Measurements from ENCODE around the gene NSDHL. TPM values are rescaled to one million over a fixed set of nuclear protein-coding genes. Genes with fewer than 3 reads are reported as not detected.
"Not testable (repeated sequence)": the region's sequence is repeated elsewhere in the genome, so short reads cannot be mapped to it uniquely, and the experiment has no call there.

The NSDHL gene
- total and polyA plus RNA-seq, 4 donors: 8.1 to 10.1 (median 9.7) TPM

GRCh38 chrX:152901816-152902501 lies 71.1 kb downstream of the NSDHL start:
- Histone ChIP-seq H3K9me3 (ENCODE audit: control insufficient read depth, low read length) (no peaks in the 10 kb centered on the region), H3K4me1 (ENCODE audit: control insufficient read depth in 1 of 2, insufficient read depth in 2 of 2, low read length in 2 of 2) (no peaks in the 10 kb centered on the region), H3K36me3 (ENCODE audit: control insufficient read depth in 1 of 2, insufficient read depth in 2 of 2, low read length in 1 of 2) (no peaks in the 10 kb centered on the region), H3K4me3 (ENCODE audit: low read length in 2 of 2) (no peak overlapping the region), H3K27me3 (ENCODE audit: control insufficient read depth in 1 of 2, insufficient read depth in 2 of 2, low read length in 1 of 2) (no peaks in the 10 kb centered on the region), H3K27ac (ENCODE audit: low read depth in 1 of 2, low read length in 2 of 2) (peak overlapping the region in 1 of 2 donors; percentile 69)
- ATAC-seq (ENCODE audit: low FRiP score) (no peak), DNase-seq (peak in 1 of 2 donors; percentile 75)
- intact Hi-C loops (cut with DNase I): no loop called here
- 16 to 35% methylated on average over 15 of the region's 15 CpGs for WGBS, 2 donors

- 13 to 51% methylated on average over 4 of the region's 4 CpGs for WGBS, 2 donors
- no peaks in the 10 kb centered on the region for H3K27me3 ChIP-seq (ENCODE audit: control insufficient read depth in 1 of 2, insufficient read depth in 2 of 2, low read length in 1 of 2)
- no peaks in the 10 kb centered on the region for H3K36me3 ChIP-seq (ENCODE audit: control insufficient read depth in 1 of 2, insufficient read depth in 2 of 2, low read length in 1 of 2)
- DNase-seq (peak in 1 of 2 donors; percentile 67), ATAC-seq (ENCODE audit: low FRiP score) (no peak)
- H3K4me1 ChIP-seq (ENCODE audit: control insufficient read depth in 1 of 2, insufficient read depth in 2 of 2, low read length in 2 of 2): no peaks in the 10 kb centered on the region
- H3K27ac ChIP-seq (ENCODE audit: low read depth in 1 of 2, low read length in 2 of 2): peak overlapping the region in 1 of 2 donors; percentile 21
- H3K4me3 ChIP-seq (ENCODE audit: low read length in 2 of 2): no peak overlapping the region
- intact Hi-C loops (cut with DNase I): no loop called here
- H3K9me3 ChIP-seq (ENCODE audit: control insufficient read depth, low read length): no peaks in the 10 kb centered on the region
These were observed 71.6 kb downstream of the NSDHL start for GRCh38 chrX:152902502-152902820.

- intact Hi-C loops (cut with DNase I): no loop called here
- no peak overlapping the region for H3K4me3 ChIP-seq (ENCODE audit: low read length in 2 of 2)
- H3K27ac ChIP-seq (ENCODE audit: low read depth in 1 of 2, low read length in 2 of 2): no peak overlapping the region
- H3K4me1 ChIP-seq (ENCODE audit: control insufficient read depth in 1 of 2, insufficient read depth in 2 of 2, low read length in 2 of 2): no peaks in the 10 kb centered on the region
- ATAC-seq (ENCODE audit: low FRiP score): no peak
- H3K36me3 ChIP-seq (ENCODE audit: control insufficient read depth in 1 of 2, insufficient read depth in 2 of 2, low read length in 1 of 2): no peaks in the 10 kb centered on the region
- peak; percentile 30 to 32 for DNase-seq
- no peaks in the 10 kb centered on the region for H3K9me3 ChIP-seq (ENCODE audit: control insufficient read depth, low read length)
- WGBS, 2 donors: 75 to 76% methylated on average over 8 to 9 of the region's 9 CpGs
- no peaks in the 10 kb centered on the region for H3K27me3 ChIP-seq (ENCODE audit: control insufficient read depth in 1 of 2, insufficient read depth in 2 of 2, low read length in 1 of 2)
These were observed 72.7 kb downstream of the NSDHL start for GRCh38 chrX:152903589-152903988.

- Histone ChIP-seq H3K27me3 (ENCODE audit: control insufficient read depth in 1 of 2, insufficient read depth in 2 of 2, low read length in 1 of 2) (no peaks in the 10 kb centered on the region), H3K4me1 (ENCODE audit: control insufficient read depth in 1 of 2, insufficient read depth in 2 of 2, low read length in 2 of 2) (no peaks in the 10 kb centered on the region), H3K9me3 (ENCODE audit: control insufficient read depth, low read length) (no peaks in the 10 kb centered on the region), H3K27ac (ENCODE audit: low read depth in 1 of 2, low read length in 2 of 2) (no peak overlapping the region), H3K36me3 (ENCODE audit: control insufficient read depth in 1 of 2, insufficient read depth in 2 of 2, low read length in 1 of 2) (no peaks in the 10 kb centered on the region), H3K4me3 (ENCODE audit: low read length in 2 of 2) (no peak overlapping the region)
- intact Hi-C loops (cut with DNase I): no loop called here
- no peak for ATAC-seq (ENCODE audit: low FRiP score)
- DNase-seq: peak; percentile 43 to 82
- WGBS, 2 donors: 31 to 32% methylated on average over 20 of the region's 20 CpGs
These were observed 73.6 kb downstream of the NSDHL start for GRCh38 chrX:152904151-152905080.

- WGBS, 2 donors: 76 to 85% methylated on average over 8 of the region's 8 CpGs
- no peaks in the 10 kb centered on the region for H3K36me3 ChIP-seq (ENCODE audit: control insufficient read depth in 1 of 2, insufficient read depth in 2 of 2, low read length in 1 of 2)
These were observed 74.2 kb downstream of the NSDHL start for GRCh38 chrX:152905081-152905420.

GRCh38 chrX:152907084-152907651 lies 76.3 kb downstream of the NSDHL start:
- Histone ChIP-seq H3K27ac (ENCODE audit: low read depth in 1 of 2, low read length in 2 of 2) (no peak overlapping the region), H3K9me3 (ENCODE audit: control insufficient read depth, low read length) (no peaks in the 10 kb centered on the region), H3K4me1 (ENCODE audit: control insufficient read depth in 1 of 2, insufficient read depth in 2 of 2, low read length in 2 of 2) (no peaks in the 10 kb centered on the region), H3K4me3 (ENCODE audit: low read length in 2 of 2) (no peak overlapping the region), H3K36me3 (ENCODE audit: control insufficient read depth in 1 of 2, insufficient read depth in 2 of 2, low read length in 1 of 2) (no peaks in the 10 kb centered on the region), H3K27me3 (ENCODE audit: control insufficient read depth in 1 of 2, insufficient read depth in 2 of 2, low read length in 1 of 2) (no peaks in the 10 kb centered on the region)
- DNase-seq (peak in 1 of 2 donors; percentile 29), ATAC-seq (ENCODE audit: low FRiP score) (no peak)
- WGBS, 2 donors: 64 to 78% methylated on average over 17 of the region's 17 CpGs
- intact Hi-C loops (cut with DNase I): no loop called here

More at GRCh38 chrX:152905081-152905420, 74.2 kb downstream of the NSDHL start:
- ATAC-seq (ENCODE audit: low FRiP score) (no peak), DNase-seq (peak; percentile 24 to 28)
- Histone ChIP-seq H3K27ac (ENCODE audit: low read depth in 1 of 2, low read length in 2 of 2) (no peak overlapping the region), H3K27me3 (ENCODE audit: control insufficient read depth in 1 of 2, insufficient read depth in 2 of 2, low read length in 1 of 2) (no peaks in the 10 kb centered on the region), H3K9me3 (ENCODE audit: control insufficient read depth, low read length) (no peaks in the 10 kb centered on the region), H3K4me3 (ENCODE audit: low read length in 2 of 2) (no peak overlapping the region), H3K4me1 (ENCODE audit: control insufficient read depth in 1 of 2, insufficient read depth in 2 of 2, low read length in 2 of 2) (no peaks in the 10 kb centered on the region)
- intact Hi-C loops (cut with DNase I): no loop called here

- Histone ChIP-seq H3K27ac (ENCODE audit: low read depth in 1 of 2, low read length in 2 of 2) (no peak overlapping the region), H3K27me3 (ENCODE audit: control insufficient read depth in 1 of 2, insufficient read depth in 2 of 2, low read length in 1 of 2) (no peaks in the 10 kb centered on the region), H3K4me3 (ENCODE audit: low read length in 2 of 2) (no peak overlapping the region), H3K36me3 (ENCODE audit: control insufficient read depth in 1 of 2, insufficient read depth in 2 of 2, low read length in 1 of 2) (no peaks in the 10 kb centered on the region), H3K9me3 (ENCODE audit: control insufficient read depth, low read length) (no peaks in the 10 kb centered on the region), H3K4me1 (ENCODE audit: control insufficient read depth in 1 of 2, insufficient read depth in 2 of 2, low read length in 2 of 2) (no peaks in the 10 kb centered on the region)
- ATAC-seq (ENCODE audit: low FRiP score) (no peak), DNase-seq (no peak)
- WGBS, 2 donors: 75 to 87% methylated on average over 14 of the region's 14 CpGs
- intact Hi-C loops (cut with DNase I): no loop called here
These were observed 77.6 kb downstream of the NSDHL start for GRCh38 chrX:152908486-152908885.

- WGBS, 2 donors: 91% methylated on average over 7 of the region's 7 CpGs
- ATAC-seq (ENCODE audit: low FRiP score); intact Hi-C loops (cut with DNase I); H3K4me3 ChIP-seq (ENCODE audit: low read length in 2 of 2); H3K4me1 ChIP-seq (ENCODE audit: control insufficient read depth in 1 of 2, insufficient read depth in 2 of 2, low read length in 2 of 2); H3K9me3 ChIP-seq (ENCODE audit: control insufficient read depth, low read length); H3K27me3 ChIP-seq (ENCODE audit: control insufficient read depth in 1 of 2, insufficient read depth in 2 of 2, low read length in 1 of 2); H3K27ac ChIP-seq (ENCODE audit: low read depth in 1 of 2, low read length in 2 of 2); H3K36me3 ChIP-seq (ENCODE audit: control insufficient read depth in 1 of 2, insufficient read depth in 2 of 2, low read length in 1 of 2): not testable (repeated sequence)
- DNase-seq: peak in 1 of 2 donors; percentile 14
These were observed 79.2 kb downstream of the NSDHL start for GRCh38 chrX:152910018-152910417.
